HG03520 (cell line): Measurements from ENCODE around the gene ITPR3.
A peak's percentile ranks its signal among the peaks of the same experiment; 100 is the strongest.
"Not testable (repeated sequence)": the region's sequence is repeated elsewhere in the genome, so short reads cannot be mapped to it uniquely, and the experiment has no call there.

Source experiments
- ATAC-seq: cut with Tn5 transposase; IDR thresholded peaks from one replicate; pipeline ENCODE4 v1.9.1; 2021; ENCODE audit warnings: mild to moderate bottlenecking, moderate library complexity; ENCODE audit not compliant: unreplicated experiment

Gene ITPR3

DNA sequence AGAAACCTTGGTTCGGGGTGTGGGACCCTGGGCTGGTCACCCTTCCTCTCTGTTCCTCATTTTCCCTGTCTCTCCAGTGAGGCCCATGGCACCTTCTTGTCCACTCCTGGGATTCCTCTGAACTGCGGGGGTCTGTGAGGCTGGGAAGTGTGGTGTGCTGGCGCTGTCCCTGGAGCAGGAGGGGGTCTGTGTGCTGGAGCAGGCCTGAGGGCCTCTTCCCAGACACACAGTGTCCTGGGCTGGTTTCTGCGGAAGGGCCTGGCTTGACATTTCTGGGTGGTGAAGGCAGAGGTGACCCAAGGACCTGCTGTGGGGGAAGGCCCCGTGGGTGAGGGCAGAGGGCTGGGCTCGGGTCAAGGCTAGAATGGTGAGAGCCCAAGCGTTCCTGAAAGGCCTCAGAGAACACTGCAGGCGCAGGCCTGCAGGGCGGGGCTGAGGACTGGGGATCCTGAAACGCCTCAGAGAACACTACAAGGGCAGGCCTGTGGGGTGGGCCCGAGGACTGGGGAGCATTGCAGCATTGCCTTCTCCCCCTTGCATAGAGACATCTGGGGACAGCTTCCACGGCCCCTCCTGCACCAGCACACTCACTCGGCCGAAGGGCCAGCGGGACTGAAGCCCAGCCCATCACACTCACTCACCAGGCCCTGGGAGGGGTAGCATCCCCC is 30.5 kb upstream of the ITPR3 start:
- ATAC-seq, result no peak

- ATAC-seq, result no peak
Observed at GRCh38 chr6:33591424-33592032, 29.6 kb upstream of the ITPR3 start.

DNA sequence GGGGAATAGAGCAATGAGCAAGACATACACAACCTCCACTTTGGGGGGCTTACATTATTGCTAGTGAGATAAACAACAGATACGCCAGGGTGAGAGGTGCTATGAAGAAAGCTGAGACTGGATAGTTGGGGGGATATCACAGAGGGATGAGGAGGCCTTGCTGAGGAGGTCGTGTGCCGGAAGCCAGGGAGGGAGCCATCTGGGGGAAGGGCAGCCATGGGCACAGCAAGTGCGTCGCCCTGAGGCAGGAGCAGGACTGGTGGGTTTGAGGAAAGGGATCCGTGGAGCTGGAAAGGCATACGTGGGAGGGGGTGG is 28.9 kb upstream of the ITPR3 start:
- ATAC-seq, result no peak

GRCh38 chr6:33592595-33593413 is 28.3 kb upstream of the ITPR3 start:
- peak; percentile 45 for ATAC-seq

- no peak for ATAC-seq
Observed at GRCh38 chr6:33593414-33593727, 27.8 kb upstream of the ITPR3 start.

- ATAC-seq, result no peak
Observed at GRCh38 chr6:33595001-33595846, 25.9 kb upstream of the ITPR3 start.

DNA sequence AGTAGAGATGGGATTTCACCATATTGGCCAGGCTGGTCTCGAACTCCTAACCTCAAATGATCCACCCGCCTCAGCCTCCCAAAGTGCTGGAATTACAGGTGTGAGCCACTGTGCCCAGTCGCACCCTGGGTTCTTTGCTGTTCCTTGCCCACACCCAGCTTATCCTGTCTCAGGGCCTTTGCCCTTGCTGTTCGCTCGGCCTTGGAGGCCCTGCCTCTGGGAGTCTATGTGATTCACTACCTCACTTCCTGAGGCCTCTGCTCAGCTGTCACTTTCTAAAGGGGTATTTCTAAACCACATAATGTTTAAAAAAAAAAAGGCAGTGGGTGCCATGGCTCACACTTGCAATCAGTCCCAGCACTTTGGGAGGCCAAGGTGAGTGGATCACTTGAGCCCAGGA is 24.2 kb upstream of the ITPR3 start:
- not testable (repeated sequence) for ATAC-seq

- ATAC-seq, result no peak
Observed at GRCh38 chr6:33597551-33598322, 23.4 kb upstream of the ITPR3 start.

DNA sequence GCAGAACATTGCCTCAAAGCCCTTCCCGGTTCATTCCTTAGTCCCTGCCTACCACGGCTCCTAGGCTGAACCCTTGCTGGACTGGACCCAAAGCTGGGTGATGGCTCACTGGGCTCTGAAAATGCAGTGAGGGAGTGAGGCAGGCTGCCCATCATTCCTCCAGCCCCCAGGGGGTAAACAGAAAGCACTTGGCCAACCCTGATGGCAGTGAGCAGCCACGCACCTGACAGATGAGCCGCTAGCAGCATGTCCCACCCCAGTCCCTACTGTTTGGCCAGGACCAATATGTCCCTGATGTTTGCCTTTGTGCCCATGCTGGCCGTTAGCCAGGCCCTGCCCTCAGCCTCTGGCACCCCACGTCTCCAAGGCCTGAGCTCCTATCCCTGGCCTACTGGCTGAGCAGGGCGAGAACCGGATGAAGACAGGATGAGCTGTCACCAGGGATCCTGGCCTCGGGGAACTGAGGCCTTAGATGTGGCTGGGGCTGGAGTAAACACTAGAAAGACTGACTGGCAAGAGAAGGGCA is 21.6 kb upstream of the ITPR3 start:
- no peak for ATAC-seq

DNA sequence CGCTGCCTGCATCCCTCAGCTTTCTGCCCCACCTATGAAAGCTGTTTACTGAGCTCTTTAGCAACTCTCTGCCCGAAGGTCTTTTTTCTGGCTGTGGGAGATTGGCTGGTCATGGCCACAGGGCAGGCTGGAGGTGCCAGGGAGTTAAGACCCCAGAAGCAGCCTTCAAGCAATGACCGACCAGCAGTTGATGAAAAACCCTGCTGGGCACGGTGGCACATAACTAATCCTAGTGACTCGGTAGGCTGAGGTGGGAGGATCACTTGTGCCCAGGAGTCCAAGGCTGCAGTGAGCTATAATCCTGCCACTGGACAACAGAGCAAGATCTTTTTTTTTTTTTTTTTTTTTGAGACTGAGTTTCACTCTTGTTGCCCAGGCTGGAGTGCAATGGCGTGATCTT is 20.4 kb upstream of the ITPR3 start:
- no peak for ATAC-seq

- ATAC-seq, result no peak
Observed at GRCh38 chr6:33602180-33602579, 18.9 kb upstream of the ITPR3 start.

DNA sequence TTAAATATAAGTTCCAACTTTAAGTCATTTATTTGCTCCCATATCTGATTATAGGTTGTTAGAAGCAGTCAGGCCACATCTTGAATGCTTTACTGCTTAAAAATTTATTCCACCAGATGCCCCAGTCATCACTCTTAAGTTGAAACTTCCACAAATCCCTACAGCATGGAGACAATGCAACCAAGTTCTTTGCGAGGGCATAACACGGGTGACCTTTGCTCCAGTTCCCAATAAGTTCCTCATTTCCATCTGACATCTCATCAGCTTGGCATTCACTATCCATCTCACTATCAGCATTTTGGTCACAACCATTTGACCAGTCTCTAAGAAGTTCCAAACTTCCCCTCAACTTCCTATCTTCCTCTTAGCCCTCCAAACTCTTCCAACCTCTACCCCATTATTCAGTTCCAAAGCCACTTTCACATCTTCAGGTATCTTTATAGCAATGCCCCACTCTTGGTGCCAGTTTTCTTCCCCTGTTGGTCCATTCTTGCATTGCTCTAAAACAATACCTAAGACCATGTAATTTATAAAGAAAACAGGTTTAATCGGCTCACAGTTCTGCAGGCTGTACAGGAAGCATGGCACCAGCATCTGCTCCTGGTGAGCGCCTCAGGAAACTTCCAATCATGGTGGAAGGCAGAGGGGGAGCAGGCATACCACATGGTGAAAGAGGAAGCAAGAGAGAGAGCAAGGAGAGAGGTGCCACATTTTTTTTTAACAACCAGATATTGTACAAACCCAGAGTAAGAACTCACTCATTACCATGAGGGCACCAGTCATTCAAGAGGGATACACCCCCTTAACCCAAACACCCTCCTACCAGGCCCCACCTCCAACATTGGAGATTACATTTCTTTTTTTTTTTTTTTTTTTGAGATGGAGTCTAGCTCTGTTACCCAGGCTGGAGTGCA is 15.9 kb upstream of the ITPR3 start:
- ATAC-seq, result no peak

- no peak for ATAC-seq
Observed at GRCh38 chr6:33606642-33607041, 14.5 kb upstream of the ITPR3 start.

- no peak for ATAC-seq
Observed at GRCh38 chr6:33607126-33607783, 13.9 kb upstream of the ITPR3 start.

- ATAC-seq, result no peak
Observed at GRCh38 chr6:33607784-33608161, 13.3 kb upstream of the ITPR3 start.

DNA sequence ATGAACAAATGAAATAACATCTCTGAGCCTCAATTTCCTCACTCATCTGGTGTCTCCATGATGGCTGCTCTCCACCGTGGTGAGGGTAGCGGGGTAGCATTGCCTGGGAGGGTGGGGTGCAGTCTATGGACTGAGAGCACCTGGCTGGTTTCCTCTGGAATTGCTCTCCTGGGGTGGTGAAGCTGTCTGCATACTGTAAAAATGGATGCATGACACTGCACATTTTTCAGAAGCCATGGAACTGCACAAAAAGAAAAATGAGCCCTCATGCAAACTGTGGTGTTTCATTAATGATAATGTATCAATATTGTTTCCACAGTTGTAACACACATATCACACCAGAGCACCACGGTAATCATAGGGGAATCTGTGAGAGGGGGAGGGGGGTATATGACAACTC is 12.1 kb upstream of the ITPR3 start:
- no peak for ATAC-seq

GRCh38 chr6:33609528-33609927 is 11.6 kb upstream of the ITPR3 start:
- ATAC-seq, result no peak

DNA sequence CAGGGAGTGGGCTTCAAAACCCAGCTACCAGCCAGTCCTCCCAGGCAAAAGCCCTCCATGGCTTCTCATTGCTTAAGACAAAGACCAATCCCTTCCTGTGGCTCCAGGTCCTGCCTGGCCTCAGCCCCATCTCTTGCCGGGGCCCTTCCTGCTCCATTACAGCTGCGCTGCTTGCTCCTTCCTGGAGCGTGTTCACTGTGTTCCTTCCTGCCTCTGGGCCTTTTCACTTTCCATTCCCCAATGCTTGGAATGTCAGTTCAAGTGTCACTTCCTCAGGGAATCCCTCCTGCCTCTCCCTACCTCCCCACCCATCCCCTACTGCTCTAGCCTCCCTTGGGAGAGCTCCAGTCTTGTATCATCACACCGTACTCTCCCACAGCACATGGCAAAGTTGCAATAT is 11.1 kb upstream of the ITPR3 start:
- ATAC-seq, result no peak
